ENCODE data around the gene TBL2. TPM values are rescaled to one million over a fixed set of nuclear protein-coding genes. Genes with fewer than 3 reads are reported as not detected.

Gene TBL2
- total and polyA plus RNA-seq, 5 donors, result 6.4 to 26.1 (median 11.5) TPM

GRCh38 chr7:73606801-73607691 is 28.7 kb upstream of the TBL2 start:
- H3K4me1 ChIP-seq (ENCODE audit: control insufficient read depth, insufficient read depth, low read length), result no peaks in the 10 kb centered on the region
- WGBS, result 8% methylated on average over 36 of the region's 36 CpGs
- no peaks in the 10 kb centered on the region for H3K27me3 ChIP-seq (ENCODE audit: control insufficient read depth, insufficient read depth)
- H3K27ac ChIP-seq (ENCODE audit: low read length), result no peak overlapping the region
- no peaks in the 10 kb centered on the region for H3K9me3 ChIP-seq (ENCODE audit: control insufficient read depth, low read length)
- H3K4me3 ChIP-seq (ENCODE audit: low read length), result no peak overlapping the region
- DNase-seq (peak; percentile 49 to 80 (median 80)), ATAC-seq (peak; percentile 59 to 74)
- intact Hi-C loops (cut with DNase I), result loop anchor here (2.0 to 10.0 kb wide), 5 partner anchors 58 to 245 kb away; partner anchors contain the start of gene VPS37D (in 1 of the 4)

DNA sequence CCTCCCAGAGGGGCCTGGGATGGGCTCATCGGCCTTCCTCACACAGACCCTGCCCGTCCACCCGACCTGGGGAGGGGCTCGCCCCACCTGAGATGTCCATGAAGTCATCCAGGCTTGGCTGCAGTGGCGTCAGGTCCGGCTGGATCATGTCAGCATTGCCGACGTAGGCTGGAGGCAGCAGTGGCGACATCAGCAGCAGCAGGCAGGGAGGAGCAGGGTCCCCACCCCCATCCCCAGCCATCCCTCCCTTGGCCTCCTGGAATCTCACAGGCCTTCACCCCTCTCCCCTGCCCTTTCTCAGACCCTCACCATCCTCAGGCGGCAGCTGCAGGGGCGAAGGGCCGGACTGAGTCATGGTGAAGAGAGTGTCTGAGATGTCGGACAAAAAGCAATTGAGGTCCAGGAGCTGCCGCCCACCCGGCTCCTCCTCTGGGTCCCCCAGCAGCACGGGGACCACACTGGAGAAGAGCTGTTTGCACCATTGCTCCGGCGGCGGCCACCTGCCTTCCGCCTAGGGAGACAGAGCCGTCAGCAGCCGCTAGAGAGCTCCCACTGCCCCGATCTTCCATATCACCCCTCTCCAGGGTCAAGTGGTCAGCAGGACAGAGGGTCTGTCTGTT is 27.3 kb upstream of the TBL2 start:
- H3K4me1 ChIP-seq (ENCODE audit: control insufficient read depth, insufficient read depth, low read length), result no peaks in the 10 kb centered on the region
- no peaks in the 10 kb centered on the region for H3K9me3 ChIP-seq (ENCODE audit: control insufficient read depth, low read length)
- ATAC-seq, result no peak
- no peak overlapping the region for H3K4me3 ChIP-seq (ENCODE audit: low read length)
- H3K27me3 ChIP-seq (ENCODE audit: control insufficient read depth, insufficient read depth), result no peaks in the 10 kb centered on the region
- intact Hi-C loops (cut with DNase I), result loop anchor here (2.0 to 10.0 kb wide), 5 partner anchors 59 to 247 kb away; partner anchors contain the start of gene VPS37D (in 1 of the 4)
- peak in 1 of 3 donors; percentile 41 for DNase-seq
- H3K27ac ChIP-seq (ENCODE audit: low read length), result no peak overlapping the region
- 52% methylated on average over 23 of the region's 23 CpGs for WGBS

DNA sequence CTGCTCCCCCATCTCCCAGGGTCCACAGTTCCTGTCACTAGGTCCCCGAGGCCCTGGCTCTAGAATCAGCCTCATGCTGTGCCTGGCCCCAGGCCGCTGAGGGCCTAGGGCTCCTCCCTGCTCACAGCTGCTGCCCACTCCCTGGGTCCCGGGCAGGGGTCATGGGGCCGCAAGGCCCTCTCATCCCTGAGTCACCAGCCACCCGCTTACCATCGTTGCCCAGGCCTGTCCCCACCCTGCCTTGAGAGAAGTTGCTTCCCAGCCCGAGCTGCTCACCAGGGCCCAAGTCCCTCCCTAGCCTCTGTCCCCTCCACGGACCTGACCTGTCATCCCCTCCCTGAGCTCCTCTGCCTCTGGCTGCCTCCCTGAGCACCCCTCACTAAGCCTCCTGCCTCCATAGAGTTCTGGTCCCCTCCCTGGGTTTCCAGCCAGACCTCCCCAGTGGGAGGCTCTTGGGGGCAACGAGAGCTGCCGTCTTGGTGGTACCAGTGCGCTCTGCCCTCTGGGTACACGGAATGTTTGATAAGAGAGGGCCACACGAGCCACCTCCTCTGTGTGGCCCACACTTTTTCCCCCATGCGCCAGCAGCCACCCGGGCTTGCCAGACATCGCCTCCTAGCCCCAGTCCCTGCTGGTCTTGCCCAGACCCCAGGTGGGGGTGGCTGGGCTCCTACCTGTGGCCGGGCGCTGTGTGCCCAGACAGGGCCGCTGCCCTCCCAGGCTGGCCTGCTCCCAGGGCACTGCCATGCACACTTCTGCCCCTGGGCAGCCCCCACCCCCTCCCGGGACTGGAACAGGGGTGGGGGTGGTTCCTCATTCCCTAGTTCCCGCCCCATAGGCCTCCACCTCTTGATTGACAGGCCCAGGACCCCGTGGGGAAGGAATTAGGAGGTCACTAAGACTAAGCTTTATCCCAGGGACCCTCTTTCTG is 24.6 kb upstream of the TBL2 start:
- Histone ChIP-seq H3K9me3 (ENCODE audit: control insufficient read depth, low read length) (no peaks in the 10 kb centered on the region), H3K4me3 (ENCODE audit: low read length) (no peak overlapping the region), H3K27ac (ENCODE audit: low read length) (no peak overlapping the region), H3K4me1 (ENCODE audit: control insufficient read depth, insufficient read depth, low read length) (no peaks in the 10 kb centered on the region), H3K27me3 (ENCODE audit: control insufficient read depth, insufficient read depth) (no peaks in the 10 kb centered on the region)
- DNase-seq (peak in 1 of 3 donors; percentile 63), ATAC-seq (peak in 1 of 2 donors; percentile 5)
- WGBS, result 72% methylated on average over 22 of the region's 22 CpGs
- intact Hi-C loops (cut with DNase I), result loop anchor here in 1 of 4 donors (10.0 kb wide), 1 partner anchor 62 kb away; the partner anchor contains the start of gene VPS37D

DNA sequence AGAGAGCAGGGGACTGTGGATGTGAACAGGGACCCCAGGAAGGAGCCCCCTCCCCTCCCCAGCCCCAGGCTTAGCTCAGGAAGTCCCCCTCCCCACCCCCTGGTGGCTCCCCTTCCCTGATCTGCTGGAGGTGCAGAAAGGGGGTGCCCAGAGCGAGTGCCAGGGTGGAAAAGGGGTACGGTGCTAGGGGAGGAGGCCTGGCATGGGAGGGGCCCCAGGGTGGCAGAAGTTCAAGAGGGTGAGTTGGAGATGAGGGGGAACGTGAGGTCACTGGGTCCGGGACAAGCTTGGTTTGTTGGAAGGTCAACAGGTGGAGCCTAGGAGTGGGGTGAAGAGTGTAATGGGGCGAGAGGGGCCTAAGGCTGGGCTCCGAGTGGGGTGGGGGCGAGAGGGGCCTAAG is 21.5 kb upstream of the TBL2 start:
- Histone ChIP-seq H3K4me3 (ENCODE audit: low read length) (no peak overlapping the region), H3K4me1 (ENCODE audit: control insufficient read depth, insufficient read depth, low read length) (no peaks in the 10 kb centered on the region), H3K27ac (ENCODE audit: low read length) (no peak overlapping the region), H3K9me3 (ENCODE audit: control insufficient read depth, low read length) (no peaks in the 10 kb centered on the region), H3K27me3 (ENCODE audit: control insufficient read depth, insufficient read depth) (no peaks in the 10 kb centered on the region)
- no peak for ATAC-seq
- intact Hi-C loops (cut with DNase I), result loop anchor here in 1 of 4 donors (10.0 kb wide), 1 partner anchor 65 kb away; the partner anchor contains the start of gene VPS37D
- 71% methylated on average over 7 of the region's 7 CpGs for WGBS
- peak in 1 of 3 donors; percentile 45 for DNase-seq

DNA sequence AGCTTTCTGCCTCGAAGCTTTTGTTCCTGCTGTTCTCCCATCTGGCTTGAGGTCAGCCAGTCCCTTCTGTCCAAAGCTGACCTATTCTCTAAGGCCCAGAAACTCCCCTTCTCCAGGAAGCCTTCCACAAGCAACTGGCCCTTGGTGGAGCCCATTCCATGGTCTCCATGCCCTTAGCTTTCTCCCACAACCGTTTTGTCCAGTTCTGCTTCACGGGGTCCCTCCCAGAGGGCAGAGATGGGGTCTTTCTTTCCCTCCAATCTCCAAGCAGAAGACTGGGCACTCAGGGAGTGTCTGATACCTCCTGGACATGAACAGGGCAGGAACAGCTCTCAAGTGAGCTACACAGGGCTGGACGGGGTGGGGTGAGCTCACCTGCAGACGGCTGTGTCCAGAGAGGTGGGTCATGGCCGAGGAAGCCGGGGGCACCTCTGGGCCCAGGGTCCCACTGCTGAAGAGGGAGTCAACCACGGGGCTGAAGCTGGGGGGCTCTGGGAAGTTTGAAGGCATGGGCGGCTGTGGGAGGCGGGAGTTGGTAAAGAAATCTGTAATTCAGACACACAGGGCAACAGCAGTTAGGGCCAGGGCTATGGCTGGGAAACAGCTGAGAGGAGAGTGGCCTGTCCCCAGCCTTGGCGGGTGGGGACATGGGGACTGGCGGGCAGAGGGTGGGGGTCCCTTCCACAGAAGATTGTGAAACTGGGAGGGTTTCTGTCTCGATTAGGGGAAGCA is 20.9 kb upstream of the TBL2 start:
- intact Hi-C loops (cut with DNase I), result no loop called here
- no peaks in the 10 kb centered on the region for H3K9me3 ChIP-seq (ENCODE audit: control insufficient read depth, low read length)
- no peaks in the 10 kb centered on the region for H3K4me1 ChIP-seq (ENCODE audit: control insufficient read depth, insufficient read depth, low read length)
- WGBS, result 74% methylated on average over 13 of the region's 13 CpGs
- no peak overlapping the region for H3K4me3 ChIP-seq (ENCODE audit: low read length)
- H3K27me3 ChIP-seq (ENCODE audit: control insufficient read depth, insufficient read depth), result no peaks in the 10 kb centered on the region
- no peak for ATAC-seq
- DNase-seq, result peak in 1 of 3 donors; percentile 42
- no peak overlapping the region for H3K27ac ChIP-seq (ENCODE audit: low read length)

DNA sequence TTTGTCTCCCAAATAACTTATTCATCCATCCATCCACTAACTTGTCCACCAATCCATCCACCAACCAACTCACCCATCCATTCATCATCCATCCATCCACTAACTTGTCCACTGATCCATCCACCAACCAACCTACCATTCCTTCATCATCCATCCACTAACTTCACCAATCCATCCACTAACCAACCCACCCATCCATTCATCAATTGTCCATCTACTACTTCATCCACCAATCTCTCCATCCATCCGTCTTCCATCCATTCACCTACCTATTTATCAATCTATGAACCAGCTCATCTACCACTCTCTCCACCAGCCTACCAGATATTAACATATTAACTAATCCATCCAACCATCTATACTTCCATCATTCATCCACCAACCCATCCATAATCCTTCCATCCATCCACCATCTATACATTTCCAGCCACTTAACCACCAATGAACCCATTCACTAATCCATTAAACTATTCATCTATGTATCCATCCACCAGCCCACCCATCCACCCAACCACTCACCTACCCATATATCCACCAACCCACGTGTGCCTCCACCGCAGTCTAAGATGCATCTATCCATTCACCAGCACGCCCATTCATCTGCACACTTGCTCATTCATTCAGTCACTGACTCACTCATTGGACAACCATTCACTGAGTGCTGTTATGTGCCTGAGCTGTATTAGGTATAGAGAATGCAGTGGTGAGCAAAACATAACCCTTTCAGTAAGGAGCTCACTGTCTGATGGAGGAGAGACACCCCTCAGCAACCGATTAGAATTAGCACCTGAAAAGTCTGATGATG is 19.8 kb upstream of the TBL2 start:
- DNase-seq (peak in 1 of 3 donors; percentile 6), ATAC-seq (no peak)
- 89% methylated on average over 5 of the region's 5 CpGs for WGBS
- Histone ChIP-seq H3K27ac (ENCODE audit: low read length) (no peak overlapping the region), H3K4me3 (ENCODE audit: low read length) (no peak overlapping the region), H3K4me1 (ENCODE audit: control insufficient read depth, insufficient read depth, low read length) (no peaks in the 10 kb centered on the region), H3K9me3 (ENCODE audit: control insufficient read depth, low read length) (no peaks in the 10 kb centered on the region), H3K27me3 (ENCODE audit: control insufficient read depth, insufficient read depth) (no peaks in the 10 kb centered on the region)
- intact Hi-C loops (cut with DNase I), result no loop called here

- 54% methylated on average over 37 of the region's 37 CpGs for WGBS
- no peak overlapping the region for H3K27ac ChIP-seq (ENCODE audit: low read length)
- H3K4me1 ChIP-seq (ENCODE audit: control insufficient read depth, insufficient read depth, low read length), result no peaks in the 10 kb centered on the region
- H3K4me3 ChIP-seq (ENCODE audit: low read length), result no peak overlapping the region
- H3K9me3 ChIP-seq (ENCODE audit: control insufficient read depth, low read length), result no peaks in the 10 kb centered on the region
- H3K27me3 ChIP-seq (ENCODE audit: control insufficient read depth, insufficient read depth), result no peaks in the 10 kb centered on the region
- intact Hi-C loops (cut with DNase I), result no loop called here
- ATAC-seq (no peak), DNase-seq (peak in 2 of 3 donors; percentile 33 to 70)
Observed at GRCh38 chr7:73596191-73597065, 18.0 kb upstream of the TBL2 start.

- Histone ChIP-seq H3K27me3 (ENCODE audit: control insufficient read depth, insufficient read depth) (no peaks in the 10 kb centered on the region), H3K4me1 (ENCODE audit: control insufficient read depth, insufficient read depth, low read length) (no peaks in the 10 kb centered on the region), H3K9me3 (ENCODE audit: control insufficient read depth, low read length) (no peaks in the 10 kb centered on the region), H3K4me3 (ENCODE audit: low read length) (no peak overlapping the region), H3K27ac (ENCODE audit: low read length) (no peak overlapping the region)
- DNase-seq (peak in 1 of 3 donors; percentile 27), ATAC-seq (no peak)
- WGBS, result 86% methylated on average over 9 of the region's 9 CpGs
- intact Hi-C loops (cut with DNase I), result no loop called here
Observed at GRCh38 chr7:73595358-73595757, 17.0 kb upstream of the TBL2 start.
